Neural crest cell (in vitro differentiated cells): ENCODE data around the gene C6orf163. TPM values are rescaled to one million over a fixed set of nuclear protein-coding genes. Genes with fewer than 3 reads are reported as not detected.

Experiments
- DNase-seq: peaks from one replicate; pipeline ENCODE4 v3.0.0; 2021; ENCODE audit warnings: low read depth, mixed read lengths, low spot score
- H3K27ac Mint-ChIP-seq: one replicate; pipeline ENCODE4 v1.8.0; 2021; ENCODE audit warnings: mild to moderate bottlenecking, mixed read lengths; ENCODE audit not compliant: unreplicated experiment
- H3K27me3 Mint-ChIP-seq: 2 replicates; pipeline ENCODE4 v1.8.0; 2021; ENCODE audit warnings: low read depth, mild to moderate bottlenecking, mixed read lengths
- H3K36me3 Mint-ChIP-seq: 2 replicates; pipeline ENCODE4 v1.8.0; 2021; ENCODE audit warnings: low read depth, mild to moderate bottlenecking, mixed read lengths
- H3K4me1 Mint-ChIP-seq: 2 replicates; pipeline ENCODE4 v1.8.0; 2021; ENCODE audit warnings: mixed read lengths
- H3K4me3 Mint-ChIP-seq: one replicate; pipeline ENCODE4 v1.8.0; 2021; ENCODE audit warnings: mild to moderate bottlenecking, mixed read lengths
- H3K9me3 Mint-ChIP-seq: 2 replicates; pipeline ENCODE4 v1.8.0; 2021; ENCODE audit warnings: mixed read lengths
- CTCF ChIP-seq: fragments of 200-600 bp; sonication (generic); conservative IDR thresholded peaks from 2 replicates; pipeline ENCODE4 v1.5.0; 2021; ENCODE audit warnings: antibody characterized with exemption, mild to moderate bottlenecking
- total RNA-seq: library from RNA; stranded (reverse); gene quantifications from 2 replicates; pipeline ENCODE4 v1.2.1, GENCODE V29; 2021

C6orf163 gene
- total RNA-seq, 1 donor from 2014 or later: 3.5 TPM

GRCh38 chr6:87397656-87398055 is 53.0 kb downstream of the C6orf163 start:
- no peaks in the 10 kb centered on the region for H3K4me1 Mint-ChIP-seq
- H3K4me3 Mint-ChIP-seq: no peak overlapping the region
- no peaks in the 10 kb centered on the region for H3K36me3 Mint-ChIP-seq
- DNase-seq: no peak
- no peaks in the 10 kb centered on the region for H3K9me3 Mint-ChIP-seq
- no peak for TF ChIP-seq CTCF
- no peak overlapping the region for H3K27ac Mint-ChIP-seq
- H3K27me3 Mint-ChIP-seq: no peaks in the 10 kb centered on the region

- H3K36me3 Mint-ChIP-seq: no peaks in the 10 kb centered on the region
- no peak overlapping the region for H3K4me3 Mint-ChIP-seq
- no peak overlapping the region for H3K27ac Mint-ChIP-seq
- no peaks in the 10 kb centered on the region for H3K4me1 Mint-ChIP-seq
- DNase-seq: no peak
- H3K27me3 Mint-ChIP-seq: no peaks in the 10 kb centered on the region
- H3K9me3 Mint-ChIP-seq: no peaks in the 10 kb centered on the region
- no peak for TF ChIP-seq CTCF
Measured at GRCh38 chr6:87401832-87402231, 57.2 kb downstream of the C6orf163 start.

- H3K9me3 Mint-ChIP-seq: no peaks in the 10 kb centered on the region
- no peak for TF ChIP-seq CTCF
- peak overlapping the region; percentile 90 for H3K4me3 Mint-ChIP-seq
- H3K27me3 Mint-ChIP-seq: peaks cover 13% of the 10 kb centered on the region
- H3K27ac Mint-ChIP-seq: no peak overlapping the region
- peaks cover 12% of the 10 kb centered on the region for H3K4me1 Mint-ChIP-seq
- DNase-seq: no peak
- H3K36me3 Mint-ChIP-seq: no peaks in the 10 kb centered on the region
Measured at GRCh38 chr6:87407561-87407900, 62.9 kb downstream of the C6orf163 start.

- H3K9me3 Mint-ChIP-seq: no peaks in the 10 kb centered on the region
- H3K27me3 Mint-ChIP-seq: peaks cover 13% of the 10 kb centered on the region
- peak; percentile 75 for DNase-seq
- no peak for TF ChIP-seq CTCF
- peak within 1 kb of the TSS; percentile 87 for H3K27ac Mint-ChIP-seq
- peaks cover 12% of the 10 kb centered on the region for H3K4me1 Mint-ChIP-seq
- H3K4me3 Mint-ChIP-seq: peak within 1 kb of the TSS; percentile 90
- no peaks in the 10 kb centered on the region for H3K36me3 Mint-ChIP-seq
Measured at GRCh38 chr6:87407901-87408720, 63.5 kb downstream of the C6orf163 start, which contains the start of gene CFAP206. Gene CFAP206, plus strand, starts transcription at chr6:87407972. Its CDS starts 1,868 bp downstream, at chr6:87409840.

- Mint-ChIP-seq H3K36me3 (no peaks in the 10 kb centered on the region), H3K27me3 (peaks cover 13% of the 10 kb centered on the region), H3K9me3 (no peaks in the 10 kb centered on the region), H3K27ac (peak overlapping the region; percentile 87), H3K4me1 (peaks cover 12% of the 10 kb centered on the region), H3K4me3 (peak overlapping the region; percentile 90)
- no peak for TF ChIP-seq CTCF
- no peak for DNase-seq
Measured at GRCh38 chr6:87408721-87409155, 64.1 kb downstream of the C6orf163 start.

Other genes starting within 250 kb of the C6orf163 start
- not detected in 2 replicates for gene CGA, start 249.7 kb upstream of the C6orf163 start, total RNA-seq
- 55.2 and 58.9 TPM in 2 replicates for gene ZNF292, start 189.2 kb upstream of the C6orf163 start, total RNA-seq
- gene SMIM8, start 22.2 kb upstream of the C6orf163 start, total RNA-seq: 13.5 and 17.4 TPM in 2 replicates
- 2.5 and 3.1 TPM in 2 replicates for gene GJB7, start 15.5 kb upstream of the C6orf163 start, total RNA-seq
- 0.86 and 0.93 TPM in 2 replicates for gene CFAP206, start 63.2 kb downstream of the C6orf163 start, total RNA-seq
- gene SLC35A1, start 128.2 kb downstream of the C6orf163 start, total RNA-seq: 15.3 and 15.7 TPM in 2 replicates
- gene RARS2, start 245.2 kb downstream of the C6orf163 start, total RNA-seq: 39.0 and 39.5 TPM in 2 replicates
- gene ORC3, start 245.3 kb downstream of the C6orf163 start, total RNA-seq: 35.4 and 37.3 TPM in 2 replicates